AG04450 (cell line): ENCODE data around the gene ANKRD18A. TPM values are rescaled to one million over a fixed set of nuclear protein-coding genes. Genes with fewer than 3 reads are reported as not detected.
"Not testable (repeated sequence)": the region's sequence is repeated elsewhere in the genome, so short reads cannot be mapped to it uniquely, and the experiment has no call there.

Experiments
- CTCF ChIA-PET: fragments of 300-600, 350-600 bp; formaldehyde crosslinking; extraction: SDS; loops from one replicate; lab custom pipeline; 2022; ENCODE audit warnings: antibody characterized with exemption, inconsistent platforms; lab: Charles Lee
- POLR2A ChIA-PET: fragments of 350-600 bp; formaldehyde crosslinking; extraction: SDS; loops from one replicate; lab custom pipeline; 2021; ENCODE audit warnings: antibody characterized with exemption, inconsistent platforms; lab: Yijun Ruan, JAX
- DNase-seq: peaks from one replicate; pipeline ENCODE4 v3.0.0-alpha.2; 2011; ENCODE audit warnings: low read depth, low spot score
- H3K27ac ChIP-seq: one replicate; pipeline ENCODE4 v1.5.1; 2012; ENCODE audit warnings: low read depth, low read length, control low read depth
- H3K27me3 ChIP-seq: one replicate; pipeline ENCODE4 v1.6.0; 2012; ENCODE audit warnings: low read length; ENCODE audit not compliant: control insufficient read depth, insufficient read depth
- H3K4me3 ChIP-seq: 2 replicates; pipeline ENCODE4 v1.5.1; 2011; ENCODE audit warnings: mild to moderate bottlenecking, low read depth, low read length, control low read depth
- H3K9me3 ChIP-seq: 2 replicates; pipeline ENCODE4 v1.5.1; 2012; ENCODE audit warnings: low read length; ENCODE audit not compliant: control insufficient read depth, insufficient read depth
- polyA plus RNA-seq: library from polyadenylated mRNA; depleted of rRNA; stranded (reverse); fragments of >200 nt; gene quantifications from 2 replicates; pipeline ENCODE4 v1.2.3, GENCODE V29; 2011
- TF ChIP-seq, protein P1 (sequence below): IDR thresholded peaks from 2 replicates; pipeline ENCODE4 v1.5.1; 2011; ENCODE audit warnings: low read depth, low read length, control low read depth, inconsistent platforms

Gene ANKRD18A
- polyA plus RNA-seq, 1 experiment = 0.31 TPM

DNA sequence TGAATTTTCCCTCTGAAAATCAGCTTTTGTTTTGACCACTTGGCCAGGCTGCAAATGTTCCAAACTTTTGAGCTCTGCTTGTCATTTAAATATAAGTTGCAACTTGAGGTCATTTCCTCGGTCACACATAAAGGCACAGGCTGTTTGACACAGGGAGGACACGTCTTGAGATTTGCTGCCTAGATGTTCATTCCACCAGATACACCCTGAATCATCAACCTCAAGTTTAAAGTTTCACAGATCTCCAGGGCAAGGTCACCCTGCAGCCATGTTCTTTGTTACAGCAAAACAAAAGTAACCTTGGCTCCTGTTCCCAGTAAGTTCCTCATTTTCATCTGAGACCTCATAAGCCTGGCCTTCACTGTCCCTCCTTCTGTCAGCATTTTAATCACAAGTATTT is 59.3 kb downstream of the ANKRD18A start:
- POLR2A ChIA-PET, H3K9me3 ChIP-seq, H3K27me3 ChIP-seq, H3K27ac ChIP-seq, H3K4me3 ChIP-seq, DNase-seq, CTCF ChIA-PET: not testable (repeated sequence)

DNA sequence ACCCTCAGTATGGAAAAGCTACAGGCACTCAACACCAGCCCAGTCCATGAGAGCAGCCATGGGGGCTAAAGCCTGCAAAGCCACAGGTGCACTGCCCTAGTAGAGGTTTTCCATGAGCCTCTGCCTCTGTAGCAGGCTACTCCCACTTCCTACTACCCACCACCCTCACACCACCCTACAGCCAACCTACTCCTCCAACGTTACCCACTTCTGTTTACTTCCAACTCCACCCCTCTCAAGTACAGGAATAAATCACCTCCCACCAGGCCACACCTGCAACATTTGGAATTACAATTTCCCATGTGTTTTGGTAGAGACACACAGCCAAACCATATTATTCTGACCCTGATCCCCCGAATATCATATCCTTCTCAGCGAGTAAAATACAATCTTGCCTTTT is 61.2 kb downstream of the ANKRD18A start:
- DNase-seq, H3K27me3 ChIP-seq, H3K4me3 ChIP-seq, H3K27ac ChIP-seq, H3K9me3 ChIP-seq, CTCF ChIA-PET, POLR2A ChIA-PET: not testable (repeated sequence)

DNA sequence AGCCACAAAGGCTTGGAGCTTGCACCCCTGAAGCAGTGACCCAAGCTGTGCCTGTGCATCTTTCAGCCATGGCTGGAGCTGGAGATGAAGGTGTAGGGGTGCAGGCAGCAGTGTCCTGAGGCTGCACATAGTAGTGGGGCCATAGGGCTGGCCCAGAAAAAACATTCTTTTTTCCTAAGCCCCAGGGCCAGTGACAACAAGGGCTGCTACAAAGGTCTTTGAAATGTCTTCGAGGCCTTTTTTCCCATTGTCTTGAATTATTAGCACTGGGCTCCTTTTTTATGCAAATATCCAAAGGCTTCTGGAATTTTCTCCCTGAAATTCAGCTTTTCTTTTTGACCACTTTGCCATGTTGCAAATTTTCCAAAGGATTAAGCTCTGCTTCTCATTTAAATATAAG is 62.6 kb downstream of the ANKRD18A start:
- H3K4me3 ChIP-seq, H3K9me3 ChIP-seq, POLR2A ChIA-PET, H3K27me3 ChIP-seq, CTCF ChIA-PET, DNase-seq, H3K27ac ChIP-seq: not testable (repeated sequence)

DNA sequence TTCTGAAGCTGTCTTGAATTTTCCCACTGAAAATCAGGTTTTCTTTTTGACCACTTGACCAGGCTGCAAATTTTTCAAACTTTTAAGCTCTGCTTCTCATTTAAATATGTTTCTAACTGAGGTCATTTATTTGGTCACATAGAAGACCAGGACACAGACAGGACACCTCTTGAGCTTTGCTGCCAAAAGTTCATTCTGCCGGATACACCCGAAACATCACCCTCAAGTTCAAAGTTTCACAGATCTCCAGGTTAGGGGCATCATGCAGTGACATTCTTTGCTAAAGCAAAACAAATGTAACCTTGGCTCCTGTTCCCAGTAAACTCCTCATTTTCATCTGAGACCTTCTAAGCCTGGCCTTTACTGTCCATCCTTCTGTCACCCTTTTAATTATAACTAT is 65.4 kb downstream of the ANKRD18A start:
- H3K4me3 ChIP-seq, POLR2A ChIA-PET, H3K27ac ChIP-seq, H3K9me3 ChIP-seq, H3K27me3 ChIP-seq, CTCF ChIA-PET, DNase-seq: not testable (repeated sequence)

DNA sequence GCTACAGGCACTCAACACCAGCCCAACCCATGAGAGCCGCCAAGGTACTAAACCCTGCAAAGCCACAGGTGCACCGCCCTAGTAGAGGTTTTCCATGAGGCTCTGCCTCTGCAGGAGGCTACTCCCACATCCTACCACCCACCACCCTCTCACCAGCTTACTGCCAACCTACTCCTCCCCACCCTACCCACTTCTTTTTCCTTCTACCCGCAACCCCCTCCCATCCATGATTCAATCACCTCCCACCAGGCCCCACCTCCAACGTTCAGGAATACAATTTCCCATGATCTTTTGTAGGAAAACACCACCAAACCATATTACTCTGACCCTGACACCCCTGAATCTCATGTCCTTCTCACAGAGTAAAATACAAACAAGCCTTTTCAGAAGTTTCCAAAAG is 67.4 kb downstream of the ANKRD18A start:
- H3K4me3 ChIP-seq, H3K9me3 ChIP-seq, POLR2A ChIA-PET, H3K27me3 ChIP-seq, H3K27ac ChIP-seq, CTCF ChIA-PET, DNase-seq: not testable (repeated sequence)

DNA sequence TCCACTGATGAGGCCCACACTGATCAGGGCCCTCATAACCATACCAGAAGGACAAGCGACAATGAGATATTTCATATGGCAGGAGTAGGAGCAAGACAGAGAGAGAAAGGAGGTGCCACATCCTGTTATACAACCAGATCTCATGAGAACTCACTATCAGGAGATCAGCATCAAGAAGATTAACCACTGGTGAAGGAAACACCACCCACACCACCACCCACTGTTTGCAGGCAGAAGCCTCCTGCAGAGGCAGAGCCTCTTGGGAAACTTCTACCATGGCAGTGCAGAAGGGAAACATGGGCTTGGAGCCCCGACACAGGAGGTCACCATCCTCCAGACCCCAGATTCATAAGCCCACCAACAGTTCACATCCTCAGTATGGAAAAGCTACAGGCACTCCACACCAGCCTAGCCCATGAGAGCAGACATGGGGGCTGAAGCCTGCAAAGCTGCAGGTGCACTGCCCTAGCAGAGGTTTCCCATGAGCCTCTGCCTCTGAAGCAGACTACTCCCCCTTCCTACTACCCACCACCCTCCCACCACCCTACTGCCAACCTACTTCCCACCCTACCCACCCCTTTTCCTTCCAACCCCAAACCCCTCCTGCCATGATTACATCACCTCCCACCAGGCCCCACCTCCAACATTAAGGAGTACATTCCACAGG is 73.8 kb downstream of the ANKRD18A start:
- DNase-seq, POLR2A ChIA-PET, CTCF ChIA-PET, H3K4me3 ChIP-seq, H3K9me3 ChIP-seq, H3K27me3 ChIP-seq, H3K27ac ChIP-seq: not testable (repeated sequence)

DNA sequence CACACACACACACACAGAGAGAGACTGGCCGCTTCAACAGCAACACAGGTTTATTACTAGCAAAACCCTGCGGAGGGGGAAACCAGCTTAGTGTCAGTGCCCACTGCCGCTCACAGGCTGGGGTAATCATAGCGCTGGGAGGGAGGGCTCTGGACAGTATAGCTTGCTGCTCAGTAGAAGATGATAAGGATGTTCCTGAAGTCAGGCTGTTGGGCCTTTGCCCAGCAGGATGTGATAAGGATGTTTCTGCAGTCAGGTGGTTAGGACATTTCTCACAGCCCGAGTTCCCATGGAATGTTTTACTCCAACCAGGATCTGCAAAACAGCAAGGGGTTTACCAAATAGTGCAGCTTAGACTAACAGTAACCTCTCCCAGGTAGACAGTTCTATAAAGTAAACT is 79.9 kb downstream of the ANKRD18A start:
- H3K27me3 ChIP-seq, H3K27ac ChIP-seq, CTCF ChIA-PET, H3K9me3 ChIP-seq, H3K4me3 ChIP-seq, DNase-seq, POLR2A ChIA-PET: not testable (repeated sequence)

DNA sequence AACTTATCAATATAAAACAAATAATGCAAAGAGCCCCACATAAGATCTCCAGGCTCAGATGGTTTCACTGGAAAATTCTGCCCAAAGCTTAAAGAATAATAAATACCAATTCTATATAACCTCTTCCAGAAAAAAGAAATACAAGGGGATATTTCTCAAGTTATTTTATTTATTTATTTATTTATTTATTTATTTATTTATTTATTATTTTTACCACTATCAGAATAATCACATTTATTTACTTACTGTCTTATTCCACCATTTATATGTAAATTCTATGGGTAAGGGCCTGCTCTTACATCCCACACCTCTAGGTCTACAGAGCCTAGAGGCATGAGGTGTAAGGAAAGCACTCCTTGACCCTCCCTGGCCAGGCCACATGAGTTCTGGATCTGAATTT is 91.1 kb downstream of the ANKRD18A start:
- DNase-seq = no peak
- no peak overlapping the region for H3K4me3 ChIP-seq
- peaks cover 9% of the 10 kb centered on the region for H3K27me3 ChIP-seq
- TF ChIP-seq, protein P1, sequence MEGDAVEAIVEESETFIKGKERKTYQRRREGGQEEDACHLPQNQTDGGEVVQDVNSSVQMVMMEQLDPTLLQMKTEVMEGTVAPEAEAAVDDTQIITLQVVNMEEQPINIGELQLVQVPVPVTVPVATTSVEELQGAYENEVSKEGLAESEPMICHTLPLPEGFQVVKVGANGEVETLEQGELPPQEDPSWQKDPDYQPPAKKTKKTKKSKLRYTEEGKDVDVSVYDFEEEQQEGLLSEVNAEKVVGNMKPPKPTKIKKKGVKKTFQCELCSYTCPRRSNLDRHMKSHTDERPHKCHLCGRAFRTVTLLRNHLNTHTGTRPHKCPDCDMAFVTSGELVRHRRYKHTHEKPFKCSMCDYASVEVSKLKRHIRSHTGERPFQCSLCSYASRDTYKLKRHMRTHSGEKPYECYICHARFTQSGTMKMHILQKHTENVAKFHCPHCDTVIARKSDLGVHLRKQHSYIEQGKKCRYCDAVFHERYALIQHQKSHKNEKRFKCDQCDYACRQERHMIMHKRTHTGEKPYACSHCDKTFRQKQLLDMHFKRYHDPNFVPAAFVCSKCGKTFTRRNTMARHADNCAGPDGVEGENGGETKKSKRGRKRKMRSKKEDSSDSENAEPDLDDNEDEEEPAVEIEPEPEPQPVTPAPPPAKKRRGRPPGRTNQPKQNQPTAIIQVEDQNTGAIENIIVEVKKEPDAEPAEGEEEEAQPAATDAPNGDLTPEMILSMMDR = no peak
- no peaks in the 10 kb centered on the region; the same call in 1 of the 2 replicates for H3K9me3 ChIP-seq
- ChIA-PET CTCF (no interaction called here), POLR2A (no interaction called here)
- H3K27ac ChIP-seq = peak overlapping the region; percentile 11
